DMS 273 treated with DMSO at 0.1 percent for 48 hours (cell line): ENCODE measurements around the gene LTBP2.

Source experiments
- DNase-seq: peaks from one replicate; lab custom pipeline; 2025; lab: John Stamatoyannopoulos, UW

LTBP2 gene

DNA sequence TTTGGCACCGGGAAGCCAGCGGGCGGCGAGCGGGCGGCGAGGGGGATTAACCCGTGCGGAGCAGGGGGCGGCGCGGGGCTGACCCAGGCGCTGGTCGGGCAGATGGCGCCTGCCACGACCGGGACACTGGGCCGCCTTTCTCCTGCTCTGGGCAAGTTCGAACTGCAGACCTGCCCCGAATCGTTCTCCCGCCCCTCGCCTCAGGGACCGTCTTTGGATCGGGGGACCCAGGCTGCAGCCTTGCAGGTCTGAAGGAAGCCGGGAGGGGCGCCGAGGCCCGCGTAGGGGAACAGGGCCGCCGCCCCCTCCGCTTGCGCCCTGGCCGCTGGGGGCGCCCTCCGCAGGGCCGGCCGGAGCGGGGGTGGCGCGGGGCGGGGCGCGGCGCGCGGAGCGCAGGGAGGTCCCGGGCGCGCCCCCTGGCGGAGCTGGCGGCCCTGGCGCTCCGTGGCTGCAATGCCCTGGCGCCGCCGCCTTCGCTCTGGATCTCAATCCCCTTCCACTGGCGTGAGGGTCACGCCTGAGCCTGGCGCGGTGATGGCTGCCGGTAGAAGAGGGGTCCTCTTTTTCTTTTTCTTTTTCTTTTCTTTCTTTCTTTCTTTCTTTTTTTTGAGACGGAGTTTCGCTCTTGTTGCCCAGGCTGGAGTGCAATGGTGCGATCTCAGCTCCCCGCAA, 449 bp upstream of the LTBP2 start:
- DNase-seq: peak; percentile 48

DNA sequence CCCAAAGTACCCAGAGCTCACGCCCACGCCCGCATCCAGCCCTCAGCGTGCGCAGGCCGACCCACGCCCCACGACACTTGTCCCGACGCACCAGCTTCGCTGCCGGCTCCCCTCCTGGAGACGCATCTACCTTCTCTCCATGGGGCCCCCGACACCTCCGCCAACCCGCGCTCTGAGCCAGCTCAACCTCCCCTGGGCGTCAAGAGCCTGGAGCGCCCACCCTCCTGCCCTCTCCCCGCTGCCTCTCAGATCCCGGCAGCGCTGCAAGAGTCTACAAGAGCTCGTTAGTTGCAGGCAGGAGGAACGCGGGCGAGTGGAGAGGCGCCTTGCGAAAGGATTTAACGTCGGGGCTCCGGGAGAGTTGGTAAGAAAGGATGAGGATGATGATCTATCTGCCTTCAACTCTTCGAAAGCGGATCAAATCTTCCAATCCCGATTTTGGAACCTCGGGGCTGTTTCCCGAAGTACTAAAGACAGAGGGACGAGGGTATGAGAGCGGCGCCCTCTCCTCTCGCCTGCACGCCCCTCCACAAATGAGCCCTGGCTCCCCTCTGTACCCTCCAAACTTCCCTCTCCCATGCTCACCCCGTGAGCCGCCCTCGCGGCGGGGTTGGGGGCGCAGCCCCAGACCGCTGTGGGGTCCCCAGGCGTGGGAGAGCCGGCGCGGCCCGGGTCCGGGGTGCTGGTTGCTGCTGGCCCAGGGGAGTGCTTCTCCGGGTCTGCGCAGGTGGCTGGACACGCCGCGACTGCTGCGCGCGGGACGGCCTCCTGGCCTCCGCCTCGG, 979 bp downstream of the LTBP2 start:
- no peak for DNase-seq

DNA sequence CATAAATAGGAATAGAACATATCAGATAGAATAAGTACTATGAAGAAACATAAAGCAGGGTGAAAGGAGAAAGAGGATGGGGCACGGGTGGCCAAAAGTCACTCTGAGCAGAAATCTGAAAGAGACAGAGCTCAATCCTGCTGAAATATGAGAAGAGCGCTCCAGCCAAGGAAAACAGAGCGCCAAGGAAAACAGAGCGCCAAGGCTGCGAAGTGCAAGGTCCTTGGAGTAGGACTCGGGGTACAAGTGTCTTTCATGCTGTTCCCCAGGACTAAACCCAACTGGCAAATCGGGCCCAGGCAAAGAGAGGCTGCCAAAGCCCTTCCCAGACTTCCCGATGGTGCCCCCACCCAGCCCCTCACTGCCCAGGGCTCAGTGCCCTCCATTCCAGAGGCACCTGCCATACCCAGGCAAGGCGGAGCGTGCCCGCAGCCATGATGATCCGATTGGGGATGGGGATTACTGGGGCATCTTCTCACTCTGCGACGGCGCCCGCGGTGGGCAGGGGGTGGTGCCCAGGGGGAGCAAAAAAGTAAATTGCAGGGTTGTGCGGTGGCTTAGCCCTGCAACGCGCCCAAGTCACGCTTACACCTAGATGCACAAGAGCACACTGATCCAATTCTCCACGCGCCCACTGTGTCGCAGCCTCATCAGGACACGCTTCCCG, 1.7 kb downstream of the LTBP2 start:
- DNase-seq: no peak

DNA sequence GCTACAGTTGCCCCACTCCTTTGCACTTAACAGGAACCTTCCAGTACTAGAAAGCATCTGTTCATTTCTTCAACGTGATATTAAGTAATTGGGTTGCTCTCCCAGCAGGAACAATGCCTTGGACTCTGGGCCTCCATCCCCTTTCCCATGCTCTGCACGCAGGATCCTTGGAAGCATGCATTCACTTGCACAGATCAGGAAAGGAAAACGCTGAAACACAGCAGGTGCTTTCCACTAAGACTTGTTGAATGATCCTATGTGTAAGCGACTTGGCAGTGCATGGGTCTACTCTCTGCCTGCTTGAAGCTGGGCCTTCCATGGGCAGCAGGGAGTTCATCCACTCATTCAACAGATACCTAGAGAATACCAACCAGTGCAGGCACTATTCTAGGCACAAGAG, 2.3 kb downstream of the LTBP2 start:
- no peak for DNase-seq

DNA sequence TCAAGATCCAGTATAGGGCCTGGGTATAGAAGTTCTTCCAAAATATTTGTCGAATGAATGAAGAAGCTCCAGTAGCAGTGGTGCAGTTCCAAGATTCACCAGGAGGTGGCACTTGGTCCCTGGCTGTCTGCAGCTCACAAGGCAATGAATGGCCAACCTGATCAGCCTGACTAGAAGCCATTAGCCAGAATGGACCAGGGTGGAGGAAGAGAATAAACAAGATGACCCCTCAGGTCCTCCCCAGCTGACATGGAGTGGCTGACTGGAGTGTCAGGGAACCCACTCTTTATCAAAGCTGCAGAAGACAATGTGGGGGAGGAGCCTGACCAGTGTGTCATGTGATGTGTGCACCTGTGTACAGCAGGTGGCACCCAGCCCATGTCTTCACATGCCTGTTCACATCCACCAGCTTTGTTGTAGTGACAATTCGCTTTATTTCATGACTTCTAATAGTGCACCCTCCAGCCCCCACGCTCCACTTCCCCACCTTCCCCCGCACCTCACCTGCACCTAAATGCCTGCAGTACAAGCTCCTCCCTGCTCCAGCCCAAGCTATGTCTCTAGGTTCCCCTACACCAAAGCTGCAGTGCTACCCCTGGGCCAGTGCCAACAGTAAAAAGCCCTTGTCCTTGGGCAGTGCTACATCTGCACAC, 3.0 kb downstream of the LTBP2 start:
- DNase-seq: peak; percentile 68

DNA sequence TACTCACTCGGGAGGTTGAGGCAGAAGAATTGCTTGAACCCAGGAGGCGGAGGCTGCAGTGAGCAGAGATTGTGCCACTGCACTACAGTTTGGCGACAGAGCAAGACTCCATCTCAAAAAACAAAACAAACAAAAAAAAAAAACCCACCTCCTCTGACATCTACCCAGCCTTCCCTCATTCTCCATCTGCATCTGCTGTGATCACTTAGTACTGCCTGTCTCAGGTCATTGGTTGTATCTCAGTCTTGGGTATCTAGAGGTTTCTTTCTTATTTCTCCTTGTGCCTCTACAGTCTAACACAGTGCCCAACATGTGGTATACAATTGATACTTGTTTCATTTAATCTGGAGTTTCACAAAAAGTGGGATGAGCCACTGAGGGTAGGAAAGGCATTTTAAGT, 5.3 kb downstream of the LTBP2 start:
- DNase-seq: no peak

DNA sequence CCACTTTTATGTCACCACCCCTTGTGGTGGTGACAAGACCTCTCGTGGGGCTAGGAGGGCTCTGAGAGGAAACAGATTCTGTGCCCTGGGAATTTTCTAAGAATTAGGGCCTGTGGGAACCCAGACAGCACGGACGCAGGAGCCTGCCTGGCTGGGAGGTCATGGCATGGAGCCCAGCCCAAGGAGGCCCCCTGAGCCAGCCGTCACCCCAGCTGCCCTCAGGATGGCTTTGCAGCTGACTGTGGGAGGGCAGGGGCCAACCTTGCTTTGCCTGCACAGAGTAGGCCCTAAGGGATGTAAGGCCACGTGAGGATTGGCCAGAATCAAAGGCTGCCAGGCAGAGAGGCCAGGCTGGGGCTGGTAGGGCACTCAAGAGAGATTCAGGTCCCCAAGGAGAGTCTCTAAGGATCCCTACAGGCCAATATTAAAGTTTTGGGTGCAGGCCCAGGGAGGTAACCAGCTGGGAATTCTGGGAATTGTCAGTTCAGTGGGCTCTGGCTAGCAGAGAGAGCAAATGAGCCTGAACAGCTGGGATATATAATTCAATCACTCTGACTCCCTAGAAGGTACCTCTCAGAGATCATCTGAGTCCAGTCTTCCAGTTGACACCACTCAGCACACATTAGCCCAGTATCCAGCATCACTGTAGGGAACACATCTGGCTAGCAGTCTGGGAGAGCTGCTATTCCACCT, 6.4 kb downstream of the LTBP2 start:
- no peak for DNase-seq

DNA sequence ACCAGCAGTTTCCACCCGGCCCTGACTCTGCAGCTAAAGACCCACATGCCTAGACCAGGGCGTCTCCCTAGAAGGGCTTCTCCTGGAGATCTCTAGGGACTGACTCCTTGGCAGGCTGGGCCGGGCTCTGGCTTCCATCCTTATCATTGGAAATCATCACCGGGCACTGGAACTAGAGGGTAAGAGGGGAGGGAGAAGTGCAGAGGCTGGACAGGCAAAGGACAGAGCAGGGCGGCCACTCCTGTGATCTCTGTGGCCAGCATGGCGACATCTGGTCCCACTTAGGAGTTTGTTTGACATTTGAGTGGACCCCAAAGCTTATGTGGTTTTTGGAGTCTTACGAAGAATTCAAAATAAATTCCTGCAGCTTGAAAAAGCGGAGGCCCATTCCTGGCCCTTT, 7.1 kb downstream of the LTBP2 start:
- DNase-seq: no peak

DNA sequence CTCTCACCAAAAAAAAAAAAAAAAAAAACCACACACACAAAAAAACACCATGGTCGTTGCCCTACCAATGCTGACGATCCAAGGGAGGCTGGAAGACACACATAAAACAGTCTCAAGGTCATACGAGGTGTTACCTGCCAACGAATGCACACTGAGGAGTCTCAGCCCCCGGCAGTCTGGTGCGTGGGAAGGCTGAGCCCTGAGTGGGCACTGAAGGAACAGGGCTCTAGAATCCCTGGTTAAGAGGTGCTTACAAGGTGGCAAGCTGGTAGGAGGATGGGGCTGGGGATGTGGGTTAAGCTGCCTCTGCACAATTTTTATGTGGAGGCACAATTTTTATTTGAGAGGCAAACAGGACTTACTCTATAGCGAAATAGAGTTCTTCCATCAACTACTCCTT, 7.9 kb downstream of the LTBP2 start:
- DNase-seq: no peak

DNA sequence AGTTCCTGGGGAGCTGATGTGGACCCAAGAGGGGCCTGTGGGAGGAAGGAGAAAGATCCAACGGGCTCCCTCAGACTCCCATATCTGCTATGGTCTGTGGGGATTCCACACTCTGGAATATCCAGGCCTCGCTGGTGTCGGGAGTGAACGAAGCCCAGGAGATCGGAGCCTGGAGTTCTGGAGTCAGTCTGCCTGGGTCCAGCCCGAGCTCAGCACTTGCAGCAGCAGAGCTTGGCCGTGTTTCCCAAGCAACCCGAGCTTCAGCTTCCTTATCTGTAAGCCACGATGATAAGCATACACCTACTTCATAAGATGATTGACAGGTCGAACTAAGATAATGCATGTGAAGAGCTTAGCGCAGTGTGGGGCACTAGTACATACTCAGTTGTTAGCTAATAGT, 10.1 kb downstream of the LTBP2 start:
- no peak for DNase-seq

DNA sequence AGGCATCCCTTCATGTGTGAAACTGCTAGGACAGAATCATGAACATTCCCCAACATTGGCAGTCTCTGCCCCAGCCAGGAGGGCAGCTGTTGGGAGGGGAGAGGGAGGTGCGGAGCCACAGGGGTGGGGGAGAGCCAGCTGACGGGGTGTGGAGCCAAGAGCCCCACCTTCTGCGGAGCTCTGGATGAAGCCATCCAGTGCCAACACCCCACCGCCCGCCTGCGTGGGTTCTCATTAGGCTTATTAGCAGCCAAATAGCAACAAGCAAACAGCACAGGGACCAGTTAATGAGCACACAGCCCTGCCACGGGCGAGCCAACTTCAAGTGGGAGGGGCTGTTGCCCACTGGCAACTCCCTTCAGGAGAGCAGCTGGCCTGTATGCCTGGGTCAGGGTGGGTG, 12.1 kb downstream of the LTBP2 start:
- no peak for DNase-seq

DNA sequence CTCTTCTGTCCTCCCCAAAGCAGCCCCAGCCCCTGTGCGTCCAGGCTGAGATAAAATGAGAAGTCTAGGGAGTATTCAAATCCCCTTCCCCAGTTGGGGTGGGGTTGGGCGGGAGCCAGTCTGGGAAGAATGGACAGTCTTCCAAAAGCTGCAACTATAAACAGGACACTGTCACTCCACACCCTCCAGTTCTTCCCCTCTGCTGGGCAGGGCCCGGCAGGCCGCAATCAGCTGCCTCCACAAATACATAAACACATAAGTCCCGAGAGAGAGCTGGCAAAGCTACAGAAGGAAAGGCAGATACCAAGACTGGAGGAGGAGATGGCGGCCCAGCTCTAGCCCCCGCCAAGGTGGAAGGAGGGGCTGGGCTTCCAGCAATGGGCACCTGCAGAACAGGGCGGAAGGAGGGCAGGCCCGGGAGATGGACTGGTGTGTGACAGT, 12.7 kb downstream of the LTBP2 start:
- DNase-seq: no peak

DNA sequence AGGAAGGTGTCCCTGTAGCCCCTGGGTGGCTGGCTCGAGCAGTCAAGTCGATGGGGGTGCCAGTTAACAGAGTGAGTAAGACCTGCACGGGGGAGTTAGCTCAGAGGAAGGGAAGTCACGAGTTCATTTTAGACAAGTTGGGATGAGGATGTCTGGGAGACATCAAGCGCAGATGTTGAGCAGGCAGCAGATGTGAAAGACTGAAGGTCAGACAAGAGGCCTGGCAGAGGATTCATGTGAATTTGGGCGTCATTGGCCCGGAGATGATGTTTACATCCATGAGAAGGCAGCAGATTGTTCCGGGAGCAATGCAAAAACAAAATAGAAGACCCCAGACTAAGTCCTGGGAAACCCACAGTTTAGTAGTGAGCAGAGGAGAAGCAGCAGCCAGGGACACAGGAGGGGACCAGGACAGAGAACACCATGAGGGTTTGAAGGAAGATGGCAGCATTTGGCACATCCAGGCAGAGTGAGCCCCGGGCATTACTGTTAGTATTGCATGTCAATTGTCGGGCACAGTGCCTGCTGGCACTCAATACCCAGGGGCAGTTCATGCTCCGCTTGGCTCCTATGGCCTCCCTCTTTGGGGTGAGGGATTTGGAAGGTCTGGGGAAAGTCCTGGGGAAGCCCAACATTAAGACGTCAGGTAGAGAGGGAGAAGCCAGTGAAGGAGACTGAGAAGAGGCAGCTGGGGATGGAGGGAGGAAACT, 15.1 kb downstream of the LTBP2 start:
- no peak for DNase-seq

DNA sequence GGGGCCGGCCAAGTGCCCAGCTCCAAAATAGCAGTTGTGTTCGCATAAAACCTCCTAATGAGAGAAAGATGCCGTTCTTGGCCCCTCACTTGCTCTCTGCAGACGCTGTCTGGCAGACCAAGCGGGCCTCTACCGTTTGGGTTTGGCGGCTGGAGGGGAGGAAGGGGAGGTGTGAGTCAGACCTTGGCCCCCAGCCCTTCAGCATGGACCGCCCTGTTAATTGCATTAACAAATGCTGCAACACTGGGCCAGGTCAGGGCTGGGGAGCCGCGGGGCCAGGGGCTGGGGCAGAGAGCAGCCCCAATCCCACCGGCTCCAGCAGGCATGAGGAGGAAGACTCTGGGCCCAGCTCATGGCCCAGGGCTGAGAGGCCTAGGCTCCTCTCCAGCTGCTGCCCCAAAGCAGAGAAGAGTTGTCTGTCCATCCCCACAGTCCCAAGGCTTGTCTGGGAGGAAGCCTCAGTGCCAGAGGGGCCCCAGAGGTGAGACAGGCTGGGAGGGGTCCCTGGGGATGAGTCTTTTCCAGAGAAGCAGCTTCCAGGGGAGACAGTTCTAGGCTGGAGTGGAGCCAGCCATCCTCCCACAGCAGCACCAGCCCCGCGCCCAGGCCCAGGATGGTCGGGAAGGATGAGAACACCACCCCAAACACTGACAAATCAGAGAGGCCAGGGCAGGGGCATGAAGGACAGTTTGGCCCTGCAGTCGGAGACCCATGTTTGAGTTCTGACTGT, 16.9 kb downstream of the LTBP2 start:
- DNase-seq: no peak

DNA sequence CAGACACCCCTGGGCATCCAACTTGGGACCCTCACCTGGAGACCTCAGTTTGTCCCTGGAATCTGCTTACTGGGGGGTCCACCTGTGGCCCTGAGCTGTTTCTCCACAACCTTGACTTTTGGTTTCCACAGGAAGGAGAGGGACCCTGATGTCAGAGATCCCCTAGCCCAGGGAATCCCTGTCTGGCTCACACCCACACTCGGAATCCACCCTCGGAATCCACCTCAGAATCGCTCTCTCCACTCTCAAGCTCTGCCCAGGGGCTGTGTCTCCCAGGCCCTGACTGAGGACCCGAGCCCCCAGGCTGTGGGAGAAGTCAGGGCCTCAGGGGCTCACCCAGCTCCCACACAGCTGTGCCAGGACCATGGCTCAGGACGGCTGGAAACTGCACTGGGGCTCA, 17.4 kb downstream of the LTBP2 start:
- DNase-seq: no peak

DNA sequence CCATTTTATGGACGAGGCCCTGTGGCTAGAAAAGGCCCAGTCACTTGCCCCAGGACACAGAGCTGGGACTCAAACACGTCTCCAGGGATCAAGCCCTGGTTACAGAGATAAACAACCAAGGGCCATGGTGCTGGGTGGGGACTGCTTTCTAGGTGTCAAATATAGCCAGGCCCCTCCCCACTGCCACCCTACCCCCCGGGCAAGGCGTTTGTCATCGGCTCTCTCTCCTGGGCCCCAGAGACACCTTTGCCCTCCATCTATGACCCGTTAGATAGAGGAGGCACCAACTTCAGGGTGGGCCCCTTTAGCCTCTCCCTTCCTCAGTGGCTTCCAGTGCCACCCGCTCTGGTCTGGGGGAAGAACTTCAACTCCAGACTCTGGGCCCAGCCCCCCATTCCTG, 18.0 kb downstream of the LTBP2 start:
- DNase-seq: no peak

DNA sequence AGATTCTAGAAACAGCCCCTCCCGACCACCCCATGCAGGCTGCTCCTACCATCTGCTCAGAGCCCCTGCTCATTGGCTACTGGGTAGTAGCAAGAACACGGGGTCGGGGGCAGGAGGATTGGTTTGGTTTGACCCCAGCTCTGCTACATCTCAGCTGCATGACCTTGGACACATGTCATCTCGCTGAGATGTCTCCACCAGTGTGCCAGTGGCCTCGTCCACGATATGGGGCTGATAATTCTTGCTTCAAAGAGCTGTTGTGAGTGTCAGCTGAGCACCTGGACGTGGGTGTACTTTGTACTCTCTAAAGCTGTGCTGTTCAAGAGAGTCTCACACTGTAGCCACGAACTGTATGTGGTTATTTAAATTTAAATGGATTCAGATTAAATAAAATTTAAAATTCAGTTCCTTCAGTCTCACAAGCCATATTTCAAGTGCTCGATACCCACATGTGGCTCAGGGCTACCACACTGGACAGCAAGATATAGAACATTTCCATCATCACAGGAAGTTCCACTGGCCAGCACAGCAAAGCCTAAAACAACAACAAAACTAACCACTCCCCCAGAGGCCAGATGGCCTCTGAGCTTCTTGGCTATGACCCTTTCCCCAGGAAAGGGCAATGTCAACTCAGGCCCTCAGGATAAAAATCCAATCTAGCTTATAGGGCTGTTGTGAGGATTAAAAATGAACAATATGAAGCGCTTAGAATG, 18.6 kb downstream of the LTBP2 start:
- DNase-seq: no peak

DNA sequence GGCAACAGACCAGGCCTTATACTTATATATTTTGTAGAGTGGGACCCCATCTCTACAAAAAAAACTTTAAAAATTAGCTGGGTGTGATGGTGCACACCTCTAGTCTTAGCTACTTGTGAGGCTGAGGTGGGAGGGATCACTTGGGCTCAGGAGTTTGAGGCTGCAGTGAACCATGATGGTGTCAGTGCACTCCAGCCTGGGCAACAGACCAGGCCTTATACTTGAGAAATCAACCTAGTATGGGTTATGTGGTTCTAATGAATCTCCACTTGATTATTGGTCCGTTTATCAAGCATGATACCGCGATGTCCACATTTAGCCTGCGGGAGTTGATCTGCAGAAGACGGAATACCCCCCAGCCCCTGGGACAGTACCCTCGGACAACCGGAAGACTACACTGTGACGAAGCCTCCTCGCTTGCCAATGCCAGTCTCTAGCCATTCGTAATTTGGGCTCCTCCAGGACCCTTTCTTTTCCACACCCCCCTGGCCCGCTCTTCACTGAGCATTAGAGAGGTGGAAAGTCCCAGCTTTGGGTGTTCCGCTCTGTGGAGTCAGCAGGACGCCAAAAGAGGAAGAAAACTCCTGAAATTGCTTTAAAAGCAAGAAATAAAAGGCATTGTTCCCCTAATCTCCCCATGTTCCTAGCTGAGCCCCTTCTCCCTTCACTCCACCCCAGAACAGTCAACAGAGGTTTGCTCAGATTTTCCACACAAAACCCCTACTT, 19.4 kb downstream of the LTBP2 start:
- DNase-seq: no peak

DNA sequence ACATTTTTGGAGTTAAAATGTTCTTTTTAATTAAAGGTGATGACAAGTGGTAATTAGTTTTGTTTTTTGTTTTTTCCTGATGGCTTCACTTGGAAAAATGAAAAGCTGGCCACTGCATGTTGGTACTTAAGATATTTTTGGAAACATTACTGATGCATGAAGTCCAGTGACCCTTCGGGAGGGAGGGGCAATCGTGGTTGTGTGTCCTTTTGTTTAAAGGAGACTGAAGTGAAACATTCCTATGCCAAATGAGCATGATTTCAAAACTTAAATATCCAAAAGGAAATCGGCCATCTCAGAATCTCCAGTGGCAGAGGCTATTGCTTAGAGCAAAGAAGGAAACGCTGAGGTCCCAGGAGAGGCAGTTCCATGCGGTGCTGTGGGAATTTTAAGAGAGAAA, 20.1 kb downstream of the LTBP2 start:
- DNase-seq: no peak
